SH-SY5Y (cell line): Measurements from ENCODE around the gene CELF1.
A peak's percentile ranks its signal among the peaks of the same experiment; 100 is the strongest.

ENCODE experiments used
- GATA2 ChIP-seq: IDR thresholded peaks from 2 replicates; pipeline ENCODE4 v1.6.1; 2011; ENCODE audit warnings: mild to moderate bottlenecking, low read depth, low read length
- GATA3 ChIP-seq: IDR thresholded peaks from 2 replicates; pipeline ENCODE4 v1.6.1; 2011; ENCODE audit warnings: low read depth, mild to moderate bottlenecking, low read length, moderate library complexity

CELF1 gene

GRCh38 chr11:47509077-47509536 lies 43.8 kb downstream of the CELF1 start:
- TF ChIP-seq GATA2, result no peak
- no peak for TF ChIP-seq GATA3

GRCh38 chr11:47508240-47508957 lies 44.5 kb downstream of the CELF1 start:
- TF ChIP-seq GATA2 (no peak), GATA3 (no peak)

DNA sequence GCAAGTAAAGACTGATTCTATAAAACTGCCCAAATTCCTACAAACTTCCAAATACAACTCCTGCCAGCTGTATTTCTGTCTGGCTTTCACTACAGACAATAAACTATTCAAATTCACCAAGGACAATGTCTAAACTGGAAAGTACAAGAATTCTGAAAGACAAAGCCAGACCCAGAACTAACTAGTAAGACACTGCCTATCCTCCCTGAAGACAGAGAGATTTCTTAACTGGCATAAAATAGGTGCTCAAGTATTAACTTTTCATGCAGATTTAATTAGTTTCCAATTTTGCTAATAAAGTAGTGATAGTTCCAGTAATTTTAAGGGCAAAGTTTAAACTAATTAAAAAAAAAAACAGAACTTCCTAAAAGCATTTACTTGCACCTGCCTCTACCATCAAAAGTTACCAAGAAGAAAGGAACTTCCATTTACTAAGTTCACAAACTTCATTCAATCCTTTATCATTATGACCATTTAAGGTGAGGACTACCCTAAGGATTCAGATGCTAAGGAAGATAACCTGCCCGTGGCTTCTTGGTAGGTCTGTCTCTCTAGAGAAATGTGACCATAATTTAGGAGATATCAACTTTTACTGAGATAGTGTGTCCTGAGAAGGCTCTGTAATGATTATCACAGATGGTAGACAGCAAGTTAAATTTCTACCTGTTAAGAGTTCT lies 45.2 kb downstream of the CELF1 start:
- TF ChIP-seq GATA3, result no peak

DNA sequence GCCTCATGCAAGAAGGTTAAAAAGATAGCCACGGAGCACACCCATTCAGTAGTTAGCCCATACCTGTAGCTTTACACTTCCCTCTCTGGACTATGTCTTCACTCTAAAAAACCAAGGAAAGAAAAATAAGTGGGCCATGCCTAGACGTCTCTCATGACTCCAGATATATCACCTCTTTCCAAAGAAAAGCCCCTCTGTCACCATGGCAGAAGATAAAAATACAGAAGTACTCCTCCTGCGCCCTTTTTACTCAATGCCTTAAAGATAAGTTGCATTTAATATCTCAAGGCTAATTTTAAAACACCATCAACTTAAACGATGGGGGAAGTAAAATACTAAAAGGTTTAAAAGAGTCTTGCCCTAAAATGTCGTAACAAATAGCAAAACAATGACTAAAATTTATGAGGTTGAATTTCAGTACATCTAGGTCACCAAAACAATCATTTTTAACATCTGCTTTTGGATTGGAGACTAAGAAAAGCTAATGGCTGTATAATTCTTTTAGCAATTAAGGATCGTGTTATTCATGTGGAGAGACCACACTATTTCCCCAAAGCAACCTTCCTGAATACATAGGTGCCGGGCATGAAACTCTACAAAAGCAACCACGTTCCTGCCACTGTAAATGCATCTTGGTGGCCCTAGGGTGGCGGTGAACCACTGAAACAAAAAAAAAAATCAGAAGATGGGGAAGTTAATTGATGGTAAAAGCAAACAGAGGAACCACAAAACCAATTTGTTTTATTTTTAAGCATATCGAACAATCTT lies 46.0 kb downstream of the CELF1 start:
- TF ChIP-seq GATA3 (no peak), GATA2 (no peak)

GRCh38 chr11:47506373-47506772 lies 46.6 kb downstream of the CELF1 start:
- no peak for TF ChIP-seq GATA3
- TF ChIP-seq GATA2, result no peak

DNA sequence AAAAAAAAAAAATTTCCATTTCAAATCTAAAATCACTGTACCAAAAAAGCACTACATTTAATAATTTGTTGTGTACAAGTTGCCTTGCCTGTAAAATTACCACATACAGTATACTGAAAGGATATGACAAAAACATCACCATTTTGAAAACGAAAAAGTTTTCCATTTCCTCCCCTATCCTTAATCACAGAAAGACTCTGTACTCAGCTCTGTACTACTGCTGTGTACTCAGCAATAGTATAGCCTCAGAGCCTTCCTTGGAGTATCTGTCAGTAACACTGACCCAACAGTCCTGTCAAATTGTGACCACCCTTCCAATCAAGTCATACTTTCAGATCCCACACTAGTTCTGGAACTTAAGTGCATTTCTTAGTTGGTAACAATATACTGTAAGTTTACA lies 48.0 kb downstream of the CELF1 start:
- TF ChIP-seq GATA2 (no peak), GATA3 (no peak)

DNA sequence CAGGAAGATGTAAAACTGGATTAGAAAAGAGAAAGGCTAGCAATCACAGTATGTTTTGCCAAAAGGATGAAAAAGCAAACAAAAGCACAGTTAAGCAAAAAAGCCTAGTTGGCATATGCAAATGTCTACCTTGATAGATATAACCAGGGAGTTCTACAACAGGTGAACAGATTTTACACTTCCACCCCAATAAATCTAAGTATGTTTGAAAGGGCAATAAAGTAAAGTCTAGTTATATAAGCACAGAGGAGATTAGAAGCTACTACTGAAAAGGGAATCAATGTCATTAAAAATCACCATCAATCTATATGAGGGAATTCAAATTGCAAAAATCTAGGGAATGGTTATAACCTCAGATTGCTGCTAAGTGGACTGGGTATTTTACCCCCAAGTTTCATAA lies 49.7 kb downstream of the CELF1 start:
- no peak for TF ChIP-seq GATA2
- TF ChIP-seq GATA3, result no peak

GRCh38 chr11:47502767-47503166 lies 50.2 kb downstream of the CELF1 start:
- no peak for TF ChIP-seq GATA2
- no peak for TF ChIP-seq GATA3

DNA sequence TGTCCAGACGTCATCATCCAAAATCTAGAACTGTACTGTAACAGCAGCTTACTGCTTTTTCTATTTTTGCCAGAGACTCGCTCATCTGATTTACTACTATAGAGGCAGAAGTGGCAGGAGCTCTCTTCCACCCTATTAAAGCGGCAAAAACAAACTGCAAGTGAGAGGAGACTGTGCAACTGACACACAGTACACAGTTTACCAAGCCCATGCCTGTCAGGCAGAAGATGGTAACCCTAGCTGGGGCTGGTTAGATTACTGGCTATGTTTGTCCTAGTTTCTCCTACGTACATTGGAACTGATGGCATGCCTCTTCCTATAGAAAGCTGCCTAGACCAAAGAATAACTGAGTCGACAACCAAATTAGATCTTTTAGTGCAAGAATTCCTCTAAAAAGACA lies 51.8 kb downstream of the CELF1 start:
- TF ChIP-seq GATA3, result no peak
- no peak for TF ChIP-seq GATA2

DNA sequence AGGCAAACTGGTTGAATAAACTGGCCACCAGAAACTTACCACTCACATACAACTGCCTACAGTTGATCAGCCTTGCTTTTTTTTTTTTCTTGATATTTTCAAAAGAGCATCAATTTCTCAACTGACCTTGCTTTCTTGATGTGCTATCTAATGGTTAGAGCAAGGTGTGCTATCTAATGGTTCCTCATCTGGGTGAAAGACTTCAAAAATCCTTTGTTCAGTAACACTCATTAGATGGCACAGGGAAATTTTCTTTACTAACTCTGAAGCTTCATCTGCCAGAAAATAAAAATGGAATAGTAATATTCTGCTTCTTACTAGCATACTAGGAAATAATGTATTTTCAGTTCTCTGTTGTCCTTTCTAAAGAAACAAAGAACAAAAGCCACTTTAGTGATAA lies 52.8 kb downstream of the CELF1 start:
- no peak for TF ChIP-seq GATA3
- no peak for TF ChIP-seq GATA2

GRCh38 chr11:47499614-47500013 lies 53.3 kb downstream of the CELF1 start:
- TF ChIP-seq GATA2 (peak; percentile 30), GATA3 (no peak)

- TF ChIP-seq GATA3 (no peak), GATA2 (no peak)
Measured at GRCh38 chr11:47499161-47499560, 53.8 kb downstream of the CELF1 start.

DNA sequence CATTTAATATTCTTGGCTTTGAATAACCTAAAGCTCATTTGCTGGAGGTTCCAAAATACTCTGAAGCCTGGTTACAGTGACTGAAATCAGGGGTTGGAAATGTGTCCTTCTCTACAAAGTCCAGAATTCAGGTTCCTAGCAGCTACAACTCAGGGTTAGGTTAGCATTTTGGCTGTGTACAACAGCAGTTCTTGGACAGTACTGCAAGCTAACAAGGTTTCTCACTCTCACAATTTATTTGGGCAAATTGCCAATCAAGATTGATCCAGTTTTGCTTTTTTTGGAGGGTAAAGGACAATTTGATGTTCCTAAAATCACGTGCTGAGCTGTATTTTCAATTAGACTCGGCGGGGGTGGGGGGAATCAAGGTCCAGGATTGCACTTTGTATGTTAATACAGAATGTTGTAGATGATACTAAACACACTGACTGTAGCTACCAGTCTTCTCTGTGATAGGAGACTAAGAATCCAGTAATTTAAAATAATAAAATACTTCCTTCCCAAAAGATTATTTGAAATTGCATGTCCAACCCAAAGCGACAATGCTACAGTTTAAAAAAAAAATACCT lies 54.3 kb downstream of the CELF1 start:
- no peak for TF ChIP-seq GATA3
- TF ChIP-seq GATA2, result no peak

- TF ChIP-seq GATA2 (no peak), GATA3 (no peak)
Measured at GRCh38 chr11:47498149-47498548, 54.8 kb downstream of the CELF1 start.

DNA sequence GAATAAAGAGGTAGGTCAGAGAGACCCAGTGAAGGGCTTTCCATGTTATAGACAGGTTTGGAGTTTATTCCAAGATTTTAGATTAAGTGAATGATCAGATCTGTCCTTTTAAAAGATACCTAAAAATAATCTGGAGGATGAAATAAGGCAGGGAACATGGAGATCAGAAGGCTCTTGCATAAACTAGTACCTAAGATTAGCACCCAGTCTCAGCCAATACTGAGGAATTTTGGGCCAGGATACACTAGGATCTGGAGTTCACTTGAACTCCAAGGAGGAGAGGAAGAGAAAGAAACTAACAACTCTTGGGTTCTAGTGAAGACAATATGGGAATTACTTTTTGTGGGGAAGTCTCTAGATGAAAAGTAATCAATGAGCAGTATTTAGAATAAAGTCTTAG lies 56.1 kb downstream of the CELF1 start:
- TF ChIP-seq GATA2, result no peak
- no peak for TF ChIP-seq GATA3
